Measurements from ENCODE around the gene MALT1. TPM values are rescaled to one million over a fixed set of nuclear protein-coding genes. Genes with fewer than 3 reads are reported as not detected.
A peak's percentile ranks its signal among the peaks of the same experiment; 100 is the strongest.
"Not testable (repeated sequence)": the region's sequence is repeated elsewhere in the genome, so short reads cannot be mapped to it uniquely, and the experiment has no call there.

The MALT1 gene
- total RNA-seq, 2 donors from 2014 or later = 26.2 to 47.7 TPM

GRCh38 chr18:58768293-58768974 is 97.2 kb downstream of the MALT1 start:
- no peaks in the 10 kb centered on the region for H3K36me3 Mint-ChIP-seq
- H3K27ac Mint-ChIP-seq = no peak overlapping the region
- no peak overlapping the region for H3K4me3 Mint-ChIP-seq
- DNase-seq (ENCODE audit: low spot score) = no peak
- H3K27me3 Mint-ChIP-seq = peaks cover 36 to 42% of the 10 kb centered on the region in 2 donors
- peaks cover 0 to 6% of the 10 kb centered on the region in 2 donors for H3K4me1 Mint-ChIP-seq (ENCODE audit: low read depth in 2 of 2)
- peak; percentile 85 to 88 for ATAC-seq
- no peaks in the 10 kb centered on the region for H3K9me3 Mint-ChIP-seq

GRCh38 chr18:58769321-58769720 is 98.1 kb downstream of the MALT1 start:
- no peaks in the 10 kb centered on the region for H3K36me3 Mint-ChIP-seq
- H3K27ac Mint-ChIP-seq = no peak overlapping the region
- no peaks in the 10 kb centered on the region for H3K9me3 Mint-ChIP-seq
- DNase-seq (ENCODE audit: low spot score) (no peak), ATAC-seq (no peak)
- peaks cover 0 to 6% of the 10 kb centered on the region in 2 donors for H3K4me1 Mint-ChIP-seq (ENCODE audit: low read depth in 2 of 2)
- peaks cover 36 to 42% of the 10 kb centered on the region in 2 donors for H3K27me3 Mint-ChIP-seq
- H3K4me3 Mint-ChIP-seq = no peak overlapping the region

GRCh38 chr18:58770601-58771000 is 99.3 kb downstream of the MALT1 start:
- Mint-ChIP-seq H3K4me3 (no peak overlapping the region), H3K4me1 (ENCODE audit: low read depth in 2 of 2) (peaks cover 0 to 6% of the 10 kb centered on the region in 2 donors), H3K27me3 (peaks cover 29 to 32% of the 10 kb centered on the region in 2 donors), H3K27ac (no peak overlapping the region), H3K36me3 (no peaks in the 10 kb centered on the region), H3K9me3 (no peaks in the 10 kb centered on the region)
- DNase-seq (ENCODE audit: low spot score) (no peak), ATAC-seq (no peak)

- Mint-ChIP-seq H3K36me3 (no peaks in the 10 kb centered on the region), H3K27me3 (peaks cover 16 to 17% of the 10 kb centered on the region in 2 donors), H3K4me3 (no peak overlapping the region), H3K9me3 (no peaks in the 10 kb centered on the region), H3K27ac (no peak overlapping the region), H3K4me1 (ENCODE audit: low read depth in 2 of 2) (peaks cover 0 to 6% of the 10 kb centered on the region in 2 donors)
- no peak for DNase-seq (ENCODE audit: low spot score)
- ATAC-seq = no peak
Observed at GRCh38 chr18:58772161-58772560, 100.9 kb downstream of the MALT1 start.

- Mint-ChIP-seq H3K27ac (no peak overlapping the region), H3K36me3 (no peaks in the 10 kb centered on the region), H3K27me3 (peaks cover 8 to 11% of the 10 kb centered on the region in 2 donors), H3K4me3 (no peak overlapping the region), H3K4me1 (ENCODE audit: low read depth in 2 of 2) (no peaks in the 10 kb centered on the region), H3K9me3 (no peaks in the 10 kb centered on the region)
- DNase-seq (ENCODE audit: low spot score) (no peak), ATAC-seq (no peak)
Observed at GRCh38 chr18:58776084-58776483, 104.8 kb downstream of the MALT1 start.

GRCh38 chr18:58776541-58776940 is 105.3 kb downstream of the MALT1 start:
- H3K27ac Mint-ChIP-seq; DNase-seq (ENCODE audit: low spot score); H3K4me1 Mint-ChIP-seq (ENCODE audit: low read depth in 2 of 2); H3K4me3 Mint-ChIP-seq; H3K36me3 Mint-ChIP-seq; H3K9me3 Mint-ChIP-seq; ATAC-seq: not testable (repeated sequence)
- H3K27me3 Mint-ChIP-seq = peaks cover 11% of the 10 kb centered on the region in 2 donors

- DNase-seq (ENCODE audit: low spot score) (no peak), ATAC-seq (no peak)
- no peak overlapping the region for H3K4me3 Mint-ChIP-seq
- peaks cover 0 to 6% of the 10 kb centered on the region in 2 donors for H3K4me1 Mint-ChIP-seq (ENCODE audit: low read depth in 2 of 2)
- H3K36me3 Mint-ChIP-seq = no peaks in the 10 kb centered on the region
- H3K27ac Mint-ChIP-seq = no peak overlapping the region
- H3K9me3 Mint-ChIP-seq = no peaks in the 10 kb centered on the region
- H3K27me3 Mint-ChIP-seq = peaks cover 9 to 11% of the 10 kb centered on the region in 2 donors
Observed at GRCh38 chr18:58777471-58777870, 106.2 kb downstream of the MALT1 start.

- Mint-ChIP-seq H3K4me1 (ENCODE audit: low read depth in 2 of 2) (peaks cover 0 to 6% of the 10 kb centered on the region in 2 donors), H3K36me3 (no peaks in the 10 kb centered on the region), H3K27me3 (peaks cover 8 to 11% of the 10 kb centered on the region in 2 donors), H3K4me3 (no peak overlapping the region), H3K27ac (no peak overlapping the region), H3K9me3 (no peaks in the 10 kb centered on the region)
- ATAC-seq = no peak
- DNase-seq (ENCODE audit: low spot score) = no peak
Observed at GRCh38 chr18:58779529-58779928, 108.3 kb downstream of the MALT1 start.

GRCh38 chr18:58780045-58780444 is 108.8 kb downstream of the MALT1 start:
- Mint-ChIP-seq H3K9me3 (no peaks in the 10 kb centered on the region), H3K4me1 (ENCODE audit: low read depth in 2 of 2) (peaks cover 0 to 6% of the 10 kb centered on the region in 2 donors), H3K27me3 (peaks cover 8 to 11% of the 10 kb centered on the region in 2 donors), H3K27ac (no peak overlapping the region), H3K4me3 (no peak overlapping the region), H3K36me3 (no peaks in the 10 kb centered on the region)
- DNase-seq (ENCODE audit: low spot score) (no peak), ATAC-seq (no peak)

- H3K4me1 Mint-ChIP-seq (ENCODE audit: low read depth in 2 of 2) = peaks cover 0 to 6% of the 10 kb centered on the region in 2 donors
- ATAC-seq (peak; percentile 51 to 71), DNase-seq (ENCODE audit: low spot score) (no peak)
- H3K27me3 Mint-ChIP-seq = peaks cover 8 to 11% of the 10 kb centered on the region in 2 donors
- no peak overlapping the region for H3K4me3 Mint-ChIP-seq
- H3K27ac Mint-ChIP-seq = no peak overlapping the region
- no peaks in the 10 kb centered on the region for H3K36me3 Mint-ChIP-seq
- no peaks in the 10 kb centered on the region for H3K9me3 Mint-ChIP-seq
Observed at GRCh38 chr18:58781627-58782194, 110.4 kb downstream of the MALT1 start.

- Mint-ChIP-seq H3K9me3 (no peaks in the 10 kb centered on the region), H3K4me1 (ENCODE audit: low read depth in 2 of 2) (peaks cover 0 to 6% of the 10 kb centered on the region in 2 donors), H3K36me3 (no peaks in the 10 kb centered on the region), H3K27me3 (peaks cover 8 to 10% of the 10 kb centered on the region in 2 donors), H3K27ac (no peak overlapping the region), H3K4me3 (no peak overlapping the region)
- no peak for DNase-seq (ENCODE audit: low spot score)
- peak in 1 of 2 donors; percentile 25 for ATAC-seq
Observed at GRCh38 chr18:58784601-58785137, 113.4 kb downstream of the MALT1 start.

- Mint-ChIP-seq H3K27me3 (peaks cover 7 to 8% of the 10 kb centered on the region in 2 donors), H3K36me3 (no peaks in the 10 kb centered on the region), H3K4me3 (no peak overlapping the region), H3K4me1 (ENCODE audit: low read depth in 2 of 2) (peaks cover 0 to 6% of the 10 kb centered on the region in 2 donors), H3K27ac (no peak overlapping the region), H3K9me3 (no peaks in the 10 kb centered on the region)
- DNase-seq (ENCODE audit: low spot score) (no peak), ATAC-seq (no peak)
Observed at GRCh38 chr18:58785171-58785805, 114.0 kb downstream of the MALT1 start.

- ATAC-seq = no peak
Observed at GRCh38 chr18:58785870-58786269, 114.6 kb downstream of the MALT1 start.

More at GRCh38 chr18:58785870-58786269, 114.6 kb downstream of the MALT1 start:
- Mint-ChIP-seq H3K9me3 (no peaks in the 10 kb centered on the region), H3K4me3 (no peak overlapping the region), H3K4me1 (ENCODE audit: low read depth in 2 of 2) (peaks cover 0 to 6% of the 10 kb centered on the region in 2 donors), H3K36me3 (no peaks in the 10 kb centered on the region), H3K27me3 (peaks cover 7 to 8% of the 10 kb centered on the region in 2 donors), H3K27ac (no peak overlapping the region)
- no peak for DNase-seq (ENCODE audit: low spot score)

Data from natural killer cell treated with Interleukin-12 subunit alpha and Interleukin-12 subunit beta and Interleukin-15 and Interleukin-18, amount 100 ng/mL, for 72 hours (primary cell).